GM21825 (cell line): Measurements from ENCODE around the gene TRPM2.

ENCODE experiments used
- ATAC-seq: cut with Tn5 transposase; IDR thresholded peaks from one replicate; pipeline ENCODE4 v1.9.1; 2021; ENCODE audit warnings: mild to moderate bottlenecking, moderate library complexity; ENCODE audit not compliant: unreplicated experiment

Gene TRPM2

GRCh38 chr21:44424608-44425306, 71.3 kb downstream of the TRPM2 start:
- ATAC-seq = no peak

- no peak for ATAC-seq
These were observed 72.0 kb downstream of the TRPM2 start for GRCh38 chr21:44425307-44425894.

- no peak for ATAC-seq
These were observed 72.7 kb downstream of the TRPM2 start for GRCh38 chr21:44425895-44426662.

GRCh38 chr21:44426663-44427191, 73.3 kb downstream of the TRPM2 start:
- no peak for ATAC-seq

GRCh38 chr21:44427241-44428120, 74.1 kb downstream of the TRPM2 start:
- no peak for ATAC-seq

- no peak for ATAC-seq
These were observed 75.0 kb downstream of the TRPM2 start for GRCh38 chr21:44428281-44428960.

- ATAC-seq = no peak
These were observed 76.5 kb downstream of the TRPM2 start for GRCh38 chr21:44429894-44430293.

GRCh38 chr21:44431300-44431699, 77.9 kb downstream of the TRPM2 start:
- no peak for ATAC-seq

GRCh38 chr21:44432841-44433790, 79.7 kb downstream of the TRPM2 start:
- ATAC-seq = no peak

GRCh38 chr21:44433791-44434567, 80.6 kb downstream of the TRPM2 start:
- ATAC-seq = no peak

- no peak for ATAC-seq
These were observed 81.1 kb downstream of the TRPM2 start for GRCh38 chr21:44434568-44434925.

- no peak for ATAC-seq
These were observed 81.7 kb downstream of the TRPM2 start for GRCh38 chr21:44434936-44435635.

- ATAC-seq = no peak
These were observed 82.7 kb downstream of the TRPM2 start for GRCh38 chr21:44436111-44436611.

GRCh38 chr21:44436958-44437357, 83.5 kb downstream of the TRPM2 start:
- no peak for ATAC-seq

GRCh38 chr21:44437371-44437695, 83.9 kb downstream of the TRPM2 start:
- ATAC-seq = no peak

- no peak for ATAC-seq
These were observed 84.4 kb downstream of the TRPM2 start for GRCh38 chr21:44437696-44438431.
